IMR-90 (cell line): ENCODE data around the gene CDC73. TPM values are rescaled to one million over a fixed set of nuclear protein-coding genes. Genes with fewer than 3 reads are reported as not detected.

Experiments used
- ATAC-seq: fragments of 200-7000 bp; cut with Tn5 transposase; 2 replicates; pipeline ENCODE4 v1.9.1; 2020; ENCODE audit warnings: low read depth, mild to moderate bottlenecking, moderate library complexity
- BruUV-seq: library from RNA; stranded (reverse); fragments of 400-500 nt; replicated peaks from 2 replicates; lab custom pipeline; 2021; lab: Mats Ljungman, UMichigan
- CTCF ChIA-PET: fragments of 300-600 bp; formaldehyde crosslinking; extraction: SDS; loops from one replicate; lab custom pipeline; 2021; ENCODE audit warnings: antibody characterized with exemption; lab: Yijun Ruan, JAX
- POLR2A ChIA-PET: fragments of 300-600 bp; sonication (Branson Sonifier 250); formaldehyde crosslinking; loops from one replicate; lab custom pipeline; 2022; ENCODE audit warnings: antibody characterized with exemption; ENCODE audit not compliant: unreplicated experiment; lab: Charles Lee
- DNase-seq: peaks from one replicate; pipeline ENCODE4 v3.0.0; 2013
- H2AFZ ChIP-seq: replicated peaks from 2 replicates; pipeline ENCODE3; 2013; ENCODE audit warnings: low read length, mild to moderate bottlenecking; ENCODE audit not compliant: poor library complexity
- H2AK5ac ChIP-seq: 2 replicates; pipeline ENCODE4 v1.6.1; 2013; ENCODE audit warnings: low read depth, low read length, inconsistent platforms
- H2AK9ac ChIP-seq: replicated peaks from 2 replicates; pipeline ENCODE3; 2013; ENCODE audit warnings: mild to moderate bottlenecking, low read depth, low read length, moderate library complexity; ENCODE audit not compliant: poor library complexity
- H2BK120ac ChIP-seq: 2 replicates; pipeline ENCODE4 v1.6.1; 2013; ENCODE audit warnings: low read depth, low read length, inconsistent platforms
- H2BK15ac ChIP-seq: 3 replicates; pipeline ENCODE4 v1.6.1; 2013; ENCODE audit warnings: low read depth, low read length, inconsistent platforms
- H2BK20ac ChIP-seq: 2 replicates; pipeline ENCODE4 v1.6.1; 2013; ENCODE audit warnings: low read depth, mild to moderate bottlenecking, inconsistent platforms, low read length, moderate library complexity
- H2BK5ac ChIP-seq: 2 replicates; pipeline ENCODE4 v1.6.1; 2013; ENCODE audit warnings: mild to moderate bottlenecking, low read depth, low read length, inconsistent platforms; ENCODE audit not compliant: poor library complexity, severe bottlenecking
- H3K14ac ChIP-seq: replicated peaks from 2 replicates; pipeline ENCODE4 v1.6.1; 2013; ENCODE audit warnings: low read depth, low read length, inconsistent platforms
- H3K18ac ChIP-seq: 2 replicates; pipeline ENCODE4 v1.6.1; 2013; ENCODE audit warnings: low read depth, low read length, control low read depth
- H3K23ac ChIP-seq: 2 replicates; pipeline ENCODE4 v1.6.1; 2013; ENCODE audit warnings: low read depth, low read length, inconsistent platforms
- H3K27ac ChIP-seq: 2 replicates; pipeline ENCODE4 v1.5.1; 2013; ENCODE audit warnings: mild to moderate bottlenecking, control low read depth, low read length; ENCODE audit not compliant: insufficient read depth
- H3K27me3 ChIP-seq: 2 replicates; pipeline ENCODE4 v1.6.1; 2013; ENCODE audit warnings: low read length; ENCODE audit not compliant: control insufficient read depth, insufficient read depth
- H3K36me3 ChIP-seq: 2 replicates; pipeline ENCODE4 v1.6.1; 2013; ENCODE audit warnings: low read length, mixed read lengths; ENCODE audit not compliant: control insufficient read depth, insufficient read depth
- H3K4ac ChIP-seq: 2 replicates; pipeline ENCODE4 v1.6.1; 2013; ENCODE audit warnings: low read depth, low read length, inconsistent platforms
- H3K4me1 ChIP-seq: 2 replicates; pipeline ENCODE4 v1.6.1; 2013; ENCODE audit warnings: low read length, mixed read lengths; ENCODE audit not compliant: control insufficient read depth, insufficient read depth
- H3K4me2 ChIP-seq: 2 replicates; pipeline ENCODE4 v1.6.1; 2013; ENCODE audit warnings: low read depth, mild to moderate bottlenecking, control low read depth, low read length, moderate library complexity
- H3K4me3 ChIP-seq: 2 replicates; pipeline ENCODE4 v1.5.1; 2013; ENCODE audit warnings: low read depth, mild to moderate bottlenecking, control low read depth, low read length, moderate library complexity; ENCODE audit not compliant: insufficient read depth
- H3K56ac ChIP-seq: 2 replicates; pipeline ENCODE4 v1.6.1; 2013; ENCODE audit warnings: low read length, inconsistent platforms; ENCODE audit not compliant: insufficient read depth; ENCODE audit errors: extremely low read depth
- H3K79me1 ChIP-seq, 2 experiments: 2 replicates each; pipeline ENCODE4 v1.6.1; 2013; ENCODE audit warnings: low read length in 2 of 2, inconsistent platforms in 1 of 2, low read depth in 1 of 2
- H3K9ac ChIP-seq: 2 replicates; pipeline ENCODE4 v1.6.1; 2013; ENCODE audit warnings: low read depth, low read length, control low read depth
- H3K9me1 ChIP-seq: 2 replicates; pipeline ENCODE4 v1.6.1; 2013; ENCODE audit warnings: low read length, inconsistent platforms; ENCODE audit not compliant: insufficient read depth
- H3K9me3 ChIP-seq: 2 replicates; pipeline ENCODE4 v1.6.1; 2013; ENCODE audit warnings: low read length; ENCODE audit not compliant: control insufficient read depth, insufficient read depth
- H4K20me1 ChIP-seq: 2 replicates; pipeline ENCODE4 v1.6.1; 2013; ENCODE audit warnings: low read length, inconsistent platforms; ENCODE audit not compliant: insufficient read depth
- H4K5ac ChIP-seq: 2 replicates; pipeline ENCODE4 v1.6.1; 2013; ENCODE audit warnings: mild to moderate bottlenecking, low read depth, low read length, control low read depth
- H4K8ac ChIP-seq, 2 experiments: 2 replicates each; pipeline ENCODE4 v1.6.1; 2013; ENCODE audit warnings: low read depth in 2 of 2, low read length in 2 of 2, control low read depth in 1 of 2, inconsistent platforms in 1 of 2
- H4K91ac ChIP-seq: 2 replicates; pipeline ENCODE4 v1.6.1; 2013; ENCODE audit warnings: low read depth, low read length, inconsistent platforms; ENCODE audit not compliant: insufficient read depth
- CEBPB ChIP-seq: IDR thresholded peaks from 2 replicates; pipeline ENCODE4 v1.6.1; 2012; ENCODE audit warnings: low read depth, low read length, improper control_type of control experiment
- CHD1 ChIP-seq: IDR thresholded peaks from 2 replicates; pipeline ENCODE4 v1.6.1; 2012; ENCODE audit warnings: low read depth, low read length, improper control_type of control experiment
- FOS ChIP-seq: fragments of 150-350 bp; IDR thresholded peaks from 2 replicates; pipeline ENCODE4 v1.6.1; 2016; ENCODE audit warnings: low read depth, low read length
- MAFK ChIP-seq: IDR thresholded peaks from 2 replicates; pipeline ENCODE4 v1.6.1; 2012; ENCODE audit warnings: low read depth, low read length, improper control_type of control experiment
- NFE2L2 ChIP-seq: fragments of 150-350 bp; IDR thresholded peaks from 2 replicates; pipeline ENCODE4 v1.6.1; 2016; ENCODE audit warnings: low read depth, mild to moderate bottlenecking, low read length
- POLR2A ChIP-seq: IDR thresholded peaks from 2 replicates; pipeline ENCODE4 v1.6.1; 2012; ENCODE audit warnings: mild to moderate bottlenecking, low read depth, low read length
- RCOR1 ChIP-seq: IDR thresholded peaks from 2 replicates; pipeline ENCODE4 v1.6.1; 2012; ENCODE audit warnings: mild to moderate bottlenecking, low read length, improper control_type of control experiment; ENCODE audit not compliant: insufficient replicate concordance
- RFX5 ChIP-seq: IDR thresholded peaks from 2 replicates; pipeline ENCODE4 v1.8.0; 2012; ENCODE audit warnings: low read depth, mild to moderate bottlenecking, low read length, moderate library complexity
- dilution Hi-C: fragments of 300-500 bp; cut with HindIII; formaldehyde crosslinking; loops from one replicate; pipeline ENCODE4 v1.14.3; 2018; ENCODE audit warnings: low sequenced_read_pairs; ENCODE audit not compliant: unreplicated experiment
- in situ Hi-C: fragments of 300-500 bp; cut with MboI; formaldehyde crosslinking; loops from 3 replicates; pipeline ENCODE4 v1.14.3; 2019; ENCODE audit warnings: low sequenced_read_pairs, inconsistent platforms, mixed read lengths
- intact Hi-C: fragments of 100-400 bp; cut with micrococcal nuclease; formaldehyde crosslinking; loops from 2 replicates; pipeline ENCODE4 v1.10.0; 2022
- polyA plus RNA-seq, 3 experiments: library from polyadenylated mRNA; depleted of rRNA; stranded (reverse); fragments of >200 nt; gene quantifications; 2 replicates each; pipeline ENCODE4 v1.2.3, GENCODE V29; 2012; ENCODE audit warnings: low replicate concordance in 1 of 3
- total RNA-seq: library from RNA; depleted of rRNA; stranded (reverse); fragments of >200 nt; gene quantifications from 2 replicates; pipeline ENCODE4 v1.2.3, GENCODE V29; 2012
- TF ChIP-seq, protein P1 (sequence below): fragments of 150-350 bp; IDR thresholded peaks from 2 replicates; pipeline ENCODE4 v1.6.1; 2017; ENCODE audit warnings: mild to moderate bottlenecking, antibody characterized with exemption, low read length, low read depth
- TF ChIP-seq, protein P2 (sequence below): conservative IDR thresholded peaks from 2 replicates; pipeline ENCODE4 v1.5.1; 2012; ENCODE audit warnings: mild to moderate bottlenecking, low read depth, low read length, improper control_type of control experiment

CDC73 gene
- total and polyA plus RNA-seq, 2 of the 4 experiments (the other 2 are of a cell fraction): 22.1 to 29.6 TPM

- Histone ChIP-seq H3K4ac (no peak overlapping the region), H3K4me2 (no peak overlapping the region), H4K20me1 (no peaks in the 10 kb centered on the region), H3K9ac (no peak overlapping the region), H4K91ac (no peak overlapping the region), H2AFZ (no peak overlapping the region), H4K8ac (no peak overlapping the region), H3K56ac (no peak overlapping the region), H3K36me3 (peaks cover 5% of the 10 kb centered on the region; the same call in 1 of the 2 replicates), H2AK5ac (no peak overlapping the region), H2BK120ac (no peak overlapping the region), H3K18ac (no peak overlapping the region), H3K27ac (no peak overlapping the region), H3K4me3 (no peak overlapping the region), H2BK15ac (no peak overlapping the region), H3K9me1 (peaks cover 4% of the 10 kb centered on the region), H4K5ac (no peak overlapping the region), H3K4me1 (peaks cover 3% of the 10 kb centered on the region), H3K9me3 (no peaks in the 10 kb centered on the region), H2BK5ac (peak overlapping the region; percentile 39), H3K14ac (no peak overlapping the region), H3K23ac (no peak overlapping the region), H3K27me3 (no peaks in the 10 kb centered on the region), H2AK9ac (no peak overlapping the region), H2BK20ac (no peak overlapping the region), H3K79me1 (peaks cover 0 to 6% of the 10 kb centered on the region in 2 experiments; a peak in 1 of 4 replicates)
- CTCF ChIA-PET: interaction anchor here (0.6 kb wide), 1 partner anchor 41 kb away, joined by 3 read pairs; no protein-coding TSS in a partner anchor
- POLR2A ChIA-PET: no interaction called here
- BruUV-seq: no TSS peak
- intact Hi-C loops (loop anchor here (5.0 kb wide), 1 partner anchor 34 kb away; no protein-coding TSS in a partner anchor), dilution Hi-C loops (no loop called here), in situ Hi-C loops (no loop called here)
- ATAC-seq (no peak), DNase-seq (no peak)
- TF ChIP-seq POLR2A: no peak
- no peak for TF ChIP-seq FOS
- no peak for TF ChIP-seq CEBPB
- TF ChIP-seq, protein P1, sequence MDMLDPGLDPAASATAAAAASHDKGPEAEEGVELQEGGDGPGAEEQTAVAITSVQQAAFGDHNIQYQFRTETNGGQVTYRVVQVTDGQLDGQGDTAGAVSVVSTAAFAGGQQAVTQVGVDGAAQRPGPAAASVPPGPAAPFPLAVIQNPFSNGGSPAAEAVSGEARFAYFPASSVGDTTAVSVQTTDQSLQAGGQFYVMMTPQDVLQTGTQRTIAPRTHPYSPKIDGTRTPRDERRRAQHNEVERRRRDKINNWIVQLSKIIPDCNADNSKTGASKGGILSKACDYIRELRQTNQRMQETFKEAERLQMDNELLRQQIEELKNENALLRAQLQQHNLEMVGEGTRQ: no peak
- no peak for TF ChIP-seq NFE2L2
- TF ChIP-seq CHD1: no peak
- no peak for TF ChIP-seq MAFK
- TF ChIP-seq RFX5: no peak
- no peak for TF ChIP-seq RCOR1
- TF ChIP-seq, protein P2, sequence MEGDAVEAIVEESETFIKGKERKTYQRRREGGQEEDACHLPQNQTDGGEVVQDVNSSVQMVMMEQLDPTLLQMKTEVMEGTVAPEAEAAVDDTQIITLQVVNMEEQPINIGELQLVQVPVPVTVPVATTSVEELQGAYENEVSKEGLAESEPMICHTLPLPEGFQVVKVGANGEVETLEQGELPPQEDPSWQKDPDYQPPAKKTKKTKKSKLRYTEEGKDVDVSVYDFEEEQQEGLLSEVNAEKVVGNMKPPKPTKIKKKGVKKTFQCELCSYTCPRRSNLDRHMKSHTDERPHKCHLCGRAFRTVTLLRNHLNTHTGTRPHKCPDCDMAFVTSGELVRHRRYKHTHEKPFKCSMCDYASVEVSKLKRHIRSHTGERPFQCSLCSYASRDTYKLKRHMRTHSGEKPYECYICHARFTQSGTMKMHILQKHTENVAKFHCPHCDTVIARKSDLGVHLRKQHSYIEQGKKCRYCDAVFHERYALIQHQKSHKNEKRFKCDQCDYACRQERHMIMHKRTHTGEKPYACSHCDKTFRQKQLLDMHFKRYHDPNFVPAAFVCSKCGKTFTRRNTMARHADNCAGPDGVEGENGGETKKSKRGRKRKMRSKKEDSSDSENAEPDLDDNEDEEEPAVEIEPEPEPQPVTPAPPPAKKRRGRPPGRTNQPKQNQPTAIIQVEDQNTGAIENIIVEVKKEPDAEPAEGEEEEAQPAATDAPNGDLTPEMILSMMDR: no peak
Measured at GRCh38 chr1:193256019-193256418, 134.2 kb downstream of the CDC73 start.
